Astrocyte (in vitro differentiated cells and primary cell): Measurements from ENCODE around the gene HEXIM2.

Experiments
- EZH2 ChIP-seq: IDR thresholded peaks from 2 replicates; pipeline ENCODE4 v1.6.1; 2012; ENCODE audit warnings: mild to moderate bottlenecking, low read length, inconsistent platforms; ENCODE audit not compliant: insufficient read depth
- TF ChIP-seq, protein P1 (sequence below): IDR thresholded peaks from 2 replicates; pipeline ENCODE4 v1.5.1; 2011; ENCODE audit warnings: low read depth, mild to moderate bottlenecking, inconsistent platforms, low read length, moderate library complexity; ENCODE audit not compliant: insufficient read depth

GRCh38 chr17:45117848-45118646, 43.6 kb upstream of the HEXIM2 start:
- TF ChIP-seq EZH2, result no peak
- TF ChIP-seq, protein P1, sequence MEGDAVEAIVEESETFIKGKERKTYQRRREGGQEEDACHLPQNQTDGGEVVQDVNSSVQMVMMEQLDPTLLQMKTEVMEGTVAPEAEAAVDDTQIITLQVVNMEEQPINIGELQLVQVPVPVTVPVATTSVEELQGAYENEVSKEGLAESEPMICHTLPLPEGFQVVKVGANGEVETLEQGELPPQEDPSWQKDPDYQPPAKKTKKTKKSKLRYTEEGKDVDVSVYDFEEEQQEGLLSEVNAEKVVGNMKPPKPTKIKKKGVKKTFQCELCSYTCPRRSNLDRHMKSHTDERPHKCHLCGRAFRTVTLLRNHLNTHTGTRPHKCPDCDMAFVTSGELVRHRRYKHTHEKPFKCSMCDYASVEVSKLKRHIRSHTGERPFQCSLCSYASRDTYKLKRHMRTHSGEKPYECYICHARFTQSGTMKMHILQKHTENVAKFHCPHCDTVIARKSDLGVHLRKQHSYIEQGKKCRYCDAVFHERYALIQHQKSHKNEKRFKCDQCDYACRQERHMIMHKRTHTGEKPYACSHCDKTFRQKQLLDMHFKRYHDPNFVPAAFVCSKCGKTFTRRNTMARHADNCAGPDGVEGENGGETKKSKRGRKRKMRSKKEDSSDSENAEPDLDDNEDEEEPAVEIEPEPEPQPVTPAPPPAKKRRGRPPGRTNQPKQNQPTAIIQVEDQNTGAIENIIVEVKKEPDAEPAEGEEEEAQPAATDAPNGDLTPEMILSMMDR, result no peak
